Activated CD8-positive, alpha-beta T cell treated with anti-CD3 and anti-CD28 coated beads, Interleukin-2, amount 10 ng/mL, durations not matched to agents 7 days and 5 days (primary cell): ENCODE measurements around the gene RNF215. TPM values are rescaled to one million over a fixed set of nuclear protein-coding genes. Genes with fewer than 3 reads are reported as not detected.

ENCODE experiments used
- ATAC-seq: fragments of 150-1000 bp; cut with Tn5 transposase; one replicate; pipeline ENCODE4 v1.10.0; 2021; ENCODE audit warnings: moderate library complexity
- CTCF ChIA-PET: fragments of 350-600 bp; sonication (Branson Sonifier 250); formaldehyde crosslinking; loops from one replicate; lab custom pipeline; 2021; ENCODE audit warnings: antibody characterized with exemption; lab: Charles Lee
- POLR2A ChIA-PET: fragments of 350-600 bp; sonication (Branson Sonifier 250); formaldehyde crosslinking; loops from one replicate; lab custom pipeline; 2021; ENCODE audit warnings: antibody characterized with exemption; lab: Charles Lee
- DNase-seq: peaks from one replicate; pipeline ENCODE4 v3.0.0-alpha.2; 2020
- H3K27ac Mint-ChIP-seq: one replicate; pipeline ENCODE4 v1.8.0; 2021; ENCODE audit warnings: mild to moderate bottlenecking, mixed read lengths
- H3K27me3 Mint-ChIP-seq: one replicate; pipeline ENCODE4 v1.8.0; 2021; ENCODE audit warnings: low read depth, mixed read lengths
- H3K36me3 Mint-ChIP-seq: one replicate; pipeline ENCODE4 v1.8.0; 2021; ENCODE audit warnings: low read depth, mixed read lengths
- H3K4me1 Mint-ChIP-seq: one replicate; pipeline ENCODE4 v1.8.0; 2021; ENCODE audit warnings: low read depth, mixed read lengths
- H3K4me3 Mint-ChIP-seq: one replicate; pipeline ENCODE4 v1.8.0; 2021; ENCODE audit warnings: mild to moderate bottlenecking, mixed read lengths
- H3K9me3 Mint-ChIP-seq: one replicate; pipeline ENCODE4 v1.8.0; 2022; ENCODE audit warnings: mixed read lengths; ENCODE audit not compliant: insufficient read depth
- total RNA-seq, 2 experiments: library from RNA; stranded (reverse); gene quantifications; one replicate each; pipeline ENCODE4 v1.2.3, GENCODE V29; 2021

The RNF215 gene
- total RNA-seq, 2 experiments from 2014 or later: 12.0 to 14.6 TPM

DNA sequence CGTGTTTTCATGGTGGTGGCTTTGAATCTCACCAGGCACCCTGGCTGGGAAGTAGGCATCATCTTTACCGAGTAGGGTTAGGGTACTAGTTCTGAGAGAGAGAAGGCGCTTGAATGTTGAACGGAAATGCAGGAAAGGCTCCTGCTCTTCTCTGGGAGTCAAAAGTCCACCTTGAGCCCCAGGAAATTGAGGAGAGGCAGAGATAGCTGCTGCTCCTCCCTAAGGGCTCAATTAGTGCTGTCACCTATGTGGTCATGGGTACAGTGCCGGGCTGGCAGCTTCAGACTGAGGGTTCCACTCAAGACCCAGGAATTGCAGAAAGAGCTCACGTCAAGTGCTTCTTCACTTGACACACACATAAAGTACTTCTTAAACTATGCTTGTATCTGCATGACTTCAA, 28.7 kb downstream of the RNF215 start:
- ChIA-PET CTCF (interaction anchor here (0.8 to 1.6 kb wide), 3 partner anchors 12 to 71 kb away, joined by 3 to 19 read pairs (median 3); no protein-coding TSS in a partner anchor), POLR2A (interaction anchor here (1.7 kb wide), 1 partner anchor 32 kb away, joined by 5 read pairs; the partner anchor contains the start of gene TBC1D10A)
- Mint-ChIP-seq H3K9me3 (no peaks in the 10 kb centered on the region), H3K4me3 (no peak overlapping the region), H3K27ac (no peak overlapping the region), H3K27me3 (no peaks in the 10 kb centered on the region), H3K36me3 (peaks cover 20% of the 10 kb centered on the region), H3K4me1 (peaks cover 48% of the 10 kb centered on the region)
- DNase-seq (no peak), ATAC-seq (no peak)

GRCh38 chr22:30357650-30358215, 29.5 kb downstream of the RNF215 start:
- no peak for DNase-seq
- Mint-ChIP-seq H3K27ac (peak overlapping the region; percentile 9), H3K4me3 (peak overlapping the region; percentile 97), H3K4me1 (peaks cover 53% of the 10 kb centered on the region), H3K27me3 (no peaks in the 10 kb centered on the region), H3K36me3 (peaks cover 26% of the 10 kb centered on the region), H3K9me3 (no peaks in the 10 kb centered on the region)
- CTCF ChIA-PET: interaction anchor here (0.8 to 2.1 kb wide), 5 partner anchors 11 to 94 kb away, joined by 3 to 19 read pairs (median 4); no protein-coding TSS in a partner anchor
- POLR2A ChIA-PET: interaction anchor here (1.0 to 2.4 kb wide), 9 partner anchors 11 to 67 kb away, joined by 3 to 36 read pairs (median 7); partner anchors contain the start of genes CASTOR1 and TBC1D10A
- ATAC-seq: no peak

DNA sequence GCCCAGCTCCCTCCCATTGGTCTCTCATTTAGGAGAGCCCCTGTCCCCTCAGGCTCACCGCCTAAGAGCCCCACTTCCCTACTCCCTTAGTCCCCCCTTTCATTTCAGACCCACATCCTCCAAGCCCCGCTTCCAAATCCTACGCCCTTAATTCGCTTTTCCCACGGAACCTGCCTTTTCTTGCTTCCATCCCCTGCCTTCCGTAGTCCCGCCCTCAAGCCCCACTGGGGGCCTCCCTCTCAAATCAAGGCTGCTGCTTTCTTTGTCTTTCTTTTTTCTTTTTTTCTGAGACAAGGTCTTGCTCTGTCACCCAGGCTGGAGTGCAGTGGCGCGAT, 30.0 kb downstream of the RNF215 start:
- ChIA-PET POLR2A (interaction anchor here (0.6 to 2.4 kb wide), 19 partner anchors 8 to 559 kb away, joined by 3 to 36 read pairs (median 5); partner anchors contain the start of genes CASTOR1, SEC14L2 and TBC1D10A), CTCF (interaction anchor here (0.6 to 5.0 kb wide), 9 partner anchors 28 to 94 kb away, joined by 3 to 49 read pairs (median 4); partner anchors contain the start of genes CASTOR1 and RNF215)
- H3K36me3 Mint-ChIP-seq: peaks cover 31% of the 10 kb centered on the region
- H3K9me3 Mint-ChIP-seq: no peaks in the 10 kb centered on the region
- peak overlapping the region; percentile 97 for H3K4me3 Mint-ChIP-seq
- no peak for DNase-seq
- no peaks in the 10 kb centered on the region for H3K27me3 Mint-ChIP-seq
- H3K4me1 Mint-ChIP-seq: peaks cover 51% of the 10 kb centered on the region
- peak; percentile 13 for ATAC-seq
- peak overlapping the region; percentile 85 for H3K27ac Mint-ChIP-seq

- DNase-seq (peak; percentile 93), ATAC-seq (peak; percentile 90)
- peak within 1 kb of the TSS; percentile 97 for H3K4me3 Mint-ChIP-seq
- H3K9me3 Mint-ChIP-seq: no peaks in the 10 kb centered on the region
- peak within 1 kb of the TSS; percentile 91 for H3K27ac Mint-ChIP-seq
- CTCF ChIA-PET: interaction anchor here (0.6 to 5.0 kb wide), 10 partner anchors 29 to 93 kb away, joined by 3 to 49 read pairs (median 4); partner anchors contain the start of genes CASTOR1 and RNF215
- H3K36me3 Mint-ChIP-seq: peaks cover 37% of the 10 kb centered on the region
- H3K4me1 Mint-ChIP-seq: peaks cover 46% of the 10 kb centered on the region
- POLR2A ChIA-PET: interaction anchor here (0.6 to 2.4 kb wide), 27 partner anchors 9 to 803 kb away, joined by 3 to 36 read pairs (median 4); partner anchors contain the start of genes CASTOR1, SEC14L2, TBC1D10A and THOC5
- no peaks in the 10 kb centered on the region for H3K27me3 Mint-ChIP-seq
Measured at GRCh38 chr22:30356449-30357235, 30.6 kb downstream of the RNF215 start, which contains the start of the genes CCDC157 and SF3A1. Gene CCDC157, plus strand, starts transcription at chr22:30357007. Its CDS starts 8,994 bp downstream, at chr22:30366001. Gene SF3A1, minus strand, starts transcription at chr22:30356894. Its CDS starts 102 bp downstream, at chr22:30356792.

GRCh38 chr22:30354644-30355043, 32.6 kb downstream of the RNF215 start:
- CTCF ChIA-PET: interaction anchor here (0.9 to 5.0 kb wide), 2 partner anchors 66 to 73 kb away, joined by 3 to 49 read pairs; partner anchors contain the start of gene CASTOR1
- no peaks in the 10 kb centered on the region for H3K27me3 Mint-ChIP-seq
- POLR2A ChIA-PET: interaction anchor here (0.6 to 1.1 kb wide), 3 partner anchors 9 to 685 kb away, joined by 3 to 5 read pairs (median 3); no protein-coding TSS in a partner anchor
- H3K27ac Mint-ChIP-seq: peak overlapping the region; percentile 33
- no peak for ATAC-seq
- no peaks in the 10 kb centered on the region for H3K9me3 Mint-ChIP-seq
- peaks cover 48% of the 10 kb centered on the region for H3K4me1 Mint-ChIP-seq
- H3K36me3 Mint-ChIP-seq: peaks cover 55% of the 10 kb centered on the region
- DNase-seq: no peak
- no peak overlapping the region for H3K4me3 Mint-ChIP-seq

GRCh38 chr22:30351226-30351625, 36.0 kb downstream of the RNF215 start:
- DNase-seq (no peak), ATAC-seq (no peak)
- Mint-ChIP-seq H3K4me3 (no peak overlapping the region), H3K27ac (no peak overlapping the region), H3K9me3 (no peaks in the 10 kb centered on the region), H3K27me3 (no peaks in the 10 kb centered on the region), H3K36me3 (peaks cover 73% of the 10 kb centered on the region), H3K4me1 (peaks cover 54% of the 10 kb centered on the region)
- POLR2A ChIA-PET: interaction anchor here (0.6 to 1.2 kb wide), 2 partner anchors 62 to 286 kb away, joined by 3 to 5 read pairs; partner anchors contain the start of gene CASTOR1
- CTCF ChIA-PET: no interaction called here

GRCh38 chr22:30348809-30349208, 38.4 kb downstream of the RNF215 start:
- Mint-ChIP-seq H3K4me1 (peaks cover 34% of the 10 kb centered on the region), H3K27ac (peak overlapping the region; percentile 50), H3K9me3 (no peaks in the 10 kb centered on the region), H3K36me3 (peaks cover 78% of the 10 kb centered on the region), H3K4me3 (no peak overlapping the region), H3K27me3 (no peaks in the 10 kb centered on the region)
- CTCF ChIA-PET: interaction anchor here (1.2 to 1.6 kb wide), 2 partner anchors 10 to 61 kb away, joined by 3 to 6 read pairs; no protein-coding TSS in a partner anchor
- POLR2A ChIA-PET: interaction anchor here (1.1 to 1.3 kb wide), 2 partner anchors 9 to 16 kb away, joined by 3 to 4 read pairs; no protein-coding TSS in a partner anchor
- DNase-seq: no peak
- ATAC-seq: no peak

GRCh38 chr22:30348404-30348803, 38.8 kb downstream of the RNF215 start:
- H3K36me3 Mint-ChIP-seq: peaks cover 78% of the 10 kb centered on the region
- H3K27ac Mint-ChIP-seq: peak overlapping the region; percentile 50
- H3K4me1 Mint-ChIP-seq: peaks cover 30% of the 10 kb centered on the region
- H3K27me3 Mint-ChIP-seq: no peaks in the 10 kb centered on the region
- ChIA-PET POLR2A (interaction anchor here (0.7 to 1.9 kb wide), 4 partner anchors 8 to 795 kb away, joined by 3 to 6 read pairs (median 4); partner anchors contain the start of genes SF3A1, TBC1D10A and THOC5), CTCF (interaction anchor here (1.2 to 1.6 kb wide), 2 partner anchors 10 to 61 kb away, joined by 3 to 6 read pairs; no protein-coding TSS in a partner anchor)
- ATAC-seq (no peak), DNase-seq (no peak)
- no peaks in the 10 kb centered on the region for H3K9me3 Mint-ChIP-seq
- H3K4me3 Mint-ChIP-seq: no peak overlapping the region

- Mint-ChIP-seq H3K27me3 (no peaks in the 10 kb centered on the region), H3K36me3 (peaks cover 80% of the 10 kb centered on the region), H3K27ac (peak overlapping the region; percentile 52), H3K9me3 (no peaks in the 10 kb centered on the region), H3K4me1 (peaks cover 23% of the 10 kb centered on the region), H3K4me3 (no peak overlapping the region)
- peak; percentile 8 for ATAC-seq
- no peak for DNase-seq
- CTCF ChIA-PET: interaction anchor here (0.7 to 1.6 kb wide), 4 partner anchors 11 to 342 kb away, joined by 3 to 6 read pairs (median 4); no protein-coding TSS in a partner anchor
- POLR2A ChIA-PET: interaction anchor here (0.7 to 1.9 kb wide), 3 partner anchors 9 to 21 kb away, joined by 3 to 6 read pairs (median 5); partner anchors contain the start of genes SF3A1 and TBC1D10A
Measured at GRCh38 chr22:30347255-30347892, 39.8 kb downstream of the RNF215 start.

GRCh38 chr22:30344447-30345200, 42.6 kb downstream of the RNF215 start:
- no peaks in the 10 kb centered on the region for H3K9me3 Mint-ChIP-seq

More at GRCh38 chr22:30344447-30345200, 42.6 kb downstream of the RNF215 start:
- Mint-ChIP-seq H3K4me1 (peaks cover 16% of the 10 kb centered on the region), H3K4me3 (no peak overlapping the region), H3K27me3 (no peaks in the 10 kb centered on the region), H3K36me3 (peaks cover 80% of the 10 kb centered on the region), H3K27ac (no peak overlapping the region)
- ChIA-PET POLR2A (interaction anchor here (2.8 kb wide), 1 partner anchor 12 kb away, joined by 11 read pairs; the partner anchor contains the start of genes CCDC157 and SF3A1), CTCF (interaction anchor here (1.8 kb wide), 1 partner anchor 13 kb away, joined by 5 read pairs; no protein-coding TSS in a partner anchor)
- ATAC-seq: no peak
- DNase-seq: no peak
